ENCODE data around the gene MEF2C. TPM values are rescaled to one million over a fixed set of nuclear protein-coding genes. Genes with fewer than 3 reads are reported as not detected.

Gene MEF2C
- total and polyA plus RNA-seq, 2 donors: 8.0 to 12.8 TPM

- no peak overlapping the region for H3K4me3 ChIP-seq (ENCODE audit: low read length in 2 of 2)
- WGBS: 11% methylated on average over 15 of the region's 15 CpGs
- H3K27ac ChIP-seq (ENCODE audit: low read depth in 1 of 2, low read length in 1 of 2): no peak overlapping the region
- H3K27me3 ChIP-seq (ENCODE audit: control insufficient read depth in 2 of 2, insufficient read depth in 1 of 2, low read length in 1 of 2): peaks cover 73 to 100% of the 10 kb centered on the region in 2 donors
- H3K4me1 ChIP-seq (ENCODE audit: control insufficient read depth in 2 of 2, insufficient read depth in 2 of 2, low read length in 2 of 2): peaks cover 0 to 15% of the 10 kb centered on the region in 2 donors
- H3K36me3 ChIP-seq (ENCODE audit: control insufficient read depth in 2 of 2, insufficient read depth in 2 of 2, low read length in 1 of 2): no peaks in the 10 kb centered on the region
- no peaks in the 10 kb centered on the region for H3K9me3 ChIP-seq (ENCODE audit: control insufficient read depth in 2 of 2, insufficient read depth in 1 of 2, low read length in 1 of 2)
- peak in 1 of 9 donors; percentile 10 for DNase-seq (ENCODE audit: low read depth in 6 of 9, low spot score in 9 of 9)
Observed at GRCh38 chr5:88673253-88674105, 209.5 kb downstream of the MEF2C start.

- no peak overlapping the region for H3K27ac ChIP-seq (ENCODE audit: low read depth in 1 of 2, low read length in 1 of 2)
- peaks cover 69 to 100% of the 10 kb centered on the region in 2 donors for H3K27me3 ChIP-seq (ENCODE audit: control insufficient read depth in 2 of 2, insufficient read depth in 1 of 2, low read length in 1 of 2)
- peaks cover 0 to 15% of the 10 kb centered on the region in 2 donors for H3K4me1 ChIP-seq (ENCODE audit: control insufficient read depth in 2 of 2, insufficient read depth in 2 of 2, low read length in 2 of 2)
- DNase-seq (ENCODE audit: low read depth in 6 of 9, low spot score in 9 of 9): peak in 1 of 9 donors; percentile 1
- no peaks in the 10 kb centered on the region for H3K9me3 ChIP-seq (ENCODE audit: control insufficient read depth in 2 of 2, insufficient read depth in 1 of 2, low read length in 1 of 2)
- no peak overlapping the region for H3K4me3 ChIP-seq (ENCODE audit: low read length in 2 of 2)
- 12% methylated on average over 39 of the region's 39 CpGs for WGBS
- no peaks in the 10 kb centered on the region for H3K36me3 ChIP-seq (ENCODE audit: control insufficient read depth in 2 of 2, insufficient read depth in 2 of 2, low read length in 1 of 2)
Observed at GRCh38 chr5:88672644-88673252, 210.2 kb downstream of the MEF2C start.

GRCh38 chr5:88671505-88672499 lies 211.2 kb downstream of the MEF2C start:
- 7% methylated on average over 25 of the region's 25 CpGs for WGBS
- H3K27me3 ChIP-seq (ENCODE audit: control insufficient read depth in 2 of 2, insufficient read depth in 1 of 2, low read length in 1 of 2): peaks cover 70 to 100% of the 10 kb centered on the region in 2 donors
- no peaks in the 10 kb centered on the region for H3K36me3 ChIP-seq (ENCODE audit: control insufficient read depth in 2 of 2, insufficient read depth in 2 of 2, low read length in 1 of 2)
- no peak overlapping the region for H3K4me3 ChIP-seq (ENCODE audit: low read length in 2 of 2)
- no peaks in the 10 kb centered on the region for H3K9me3 ChIP-seq (ENCODE audit: control insufficient read depth in 2 of 2, insufficient read depth in 1 of 2, low read length in 1 of 2)
- peaks cover 0 to 18% of the 10 kb centered on the region in 2 donors for H3K4me1 ChIP-seq (ENCODE audit: control insufficient read depth in 2 of 2, insufficient read depth in 2 of 2, low read length in 2 of 2)
- peak in 1 of 9 donors; percentile 6 for DNase-seq (ENCODE audit: low read depth in 6 of 9, low spot score in 9 of 9)
- no peak overlapping the region for H3K27ac ChIP-seq (ENCODE audit: low read depth in 1 of 2, low read length in 1 of 2)

- peaks cover 72 to 100% of the 10 kb centered on the region in 2 donors for H3K27me3 ChIP-seq (ENCODE audit: control insufficient read depth in 2 of 2, insufficient read depth in 1 of 2, low read length in 1 of 2)
- H3K36me3 ChIP-seq (ENCODE audit: control insufficient read depth in 2 of 2, insufficient read depth in 2 of 2, low read length in 1 of 2): no peaks in the 10 kb centered on the region
- no peak for DNase-seq (ENCODE audit: low read depth in 6 of 9, low spot score in 9 of 9)
- no peak overlapping the region for H3K4me3 ChIP-seq (ENCODE audit: low read length in 2 of 2)
- no peaks in the 10 kb centered on the region for H3K9me3 ChIP-seq (ENCODE audit: control insufficient read depth in 2 of 2, insufficient read depth in 1 of 2, low read length in 1 of 2)
- no peak overlapping the region for H3K27ac ChIP-seq (ENCODE audit: low read depth in 1 of 2, low read length in 1 of 2)
- 0% methylated on average over 1 of the region's 1 CpG for WGBS
- peaks cover 0 to 23% of the 10 kb centered on the region in 2 donors for H3K4me1 ChIP-seq (ENCODE audit: control insufficient read depth in 2 of 2, insufficient read depth in 2 of 2, low read length in 2 of 2)
Observed at GRCh38 chr5:88671106-88671504, 211.9 kb downstream of the MEF2C start.

GRCh38 chr5:88670461-88670860 lies 212.5 kb downstream of the MEF2C start:
- peaks cover 3 to 24% of the 10 kb centered on the region in 2 donors for H3K4me1 ChIP-seq (ENCODE audit: control insufficient read depth in 2 of 2, insufficient read depth in 2 of 2, low read length in 2 of 2)
- H3K27me3 ChIP-seq (ENCODE audit: control insufficient read depth in 2 of 2, insufficient read depth in 1 of 2, low read length in 1 of 2): peaks cover 71 to 100% of the 10 kb centered on the region in 2 donors
- H3K4me3 ChIP-seq (ENCODE audit: low read length in 2 of 2): no peak overlapping the region
- no peak for DNase-seq (ENCODE audit: low read depth in 6 of 9, low spot score in 9 of 9)
- no peak overlapping the region for H3K27ac ChIP-seq (ENCODE audit: low read depth in 1 of 2, low read length in 1 of 2)
- 68% methylated on average over 1 of the region's 1 CpG for WGBS
- H3K36me3 ChIP-seq (ENCODE audit: control insufficient read depth in 2 of 2, insufficient read depth in 2 of 2, low read length in 1 of 2): no peaks in the 10 kb centered on the region
- H3K9me3 ChIP-seq (ENCODE audit: control insufficient read depth in 2 of 2, insufficient read depth in 1 of 2, low read length in 1 of 2): no peaks in the 10 kb centered on the region

- Histone ChIP-seq H3K4me1 (ENCODE audit: control insufficient read depth in 2 of 2, insufficient read depth in 2 of 2, low read length in 2 of 2) (peaks cover 3 to 17% of the 10 kb centered on the region in 2 donors), H3K27me3 (ENCODE audit: control insufficient read depth in 2 of 2, insufficient read depth in 1 of 2, low read length in 1 of 2) (peaks cover 64 to 100% of the 10 kb centered on the region in 2 donors)
- WGBS: 58% methylated on average over 3 of the region's 3 CpGs
Observed at GRCh38 chr5:88669371-88670050, 213.5 kb downstream of the MEF2C start.

GRCh38 chr5:88667496-88668201 lies 215.3 kb downstream of the MEF2C start:
- no peaks in the 10 kb centered on the region for H3K36me3 ChIP-seq (ENCODE audit: control insufficient read depth in 2 of 2, insufficient read depth in 2 of 2, low read length in 1 of 2)
- 9% methylated on average over 23 of the region's 23 CpGs for WGBS
- H3K4me1 ChIP-seq (ENCODE audit: control insufficient read depth in 2 of 2, insufficient read depth in 2 of 2, low read length in 2 of 2): peaks cover 3 to 10% of the 10 kb centered on the region in 2 donors
- peak in 1 of 9 donors; percentile 9 for DNase-seq (ENCODE audit: low read depth in 6 of 9, low spot score in 9 of 9)
- H3K27me3 ChIP-seq (ENCODE audit: control insufficient read depth in 2 of 2, insufficient read depth in 1 of 2, low read length in 1 of 2): peaks cover 51 to 100% of the 10 kb centered on the region in 2 donors
- no peaks in the 10 kb centered on the region for H3K9me3 ChIP-seq (ENCODE audit: control insufficient read depth in 2 of 2, insufficient read depth in 1 of 2, low read length in 1 of 2)
- H3K4me3 ChIP-seq (ENCODE audit: low read length in 2 of 2): no peak overlapping the region
- H3K27ac ChIP-seq (ENCODE audit: low read depth in 1 of 2, low read length in 1 of 2): no peak overlapping the region

More at GRCh38 chr5:88669371-88670050, 213.5 kb downstream of the MEF2C start:
- Histone ChIP-seq H3K27ac (ENCODE audit: low read depth in 1 of 2, low read length in 1 of 2) (no peak overlapping the region), H3K9me3 (ENCODE audit: control insufficient read depth in 2 of 2, insufficient read depth in 1 of 2, low read length in 1 of 2) (no peaks in the 10 kb centered on the region), H3K36me3 (ENCODE audit: control insufficient read depth in 2 of 2, insufficient read depth in 2 of 2, low read length in 1 of 2) (no peaks in the 10 kb centered on the region), H3K4me3 (ENCODE audit: low read length in 2 of 2) (no peak overlapping the region)
- no peak for DNase-seq (ENCODE audit: low read depth in 6 of 9, low spot score in 9 of 9)
